ENCODE data around the gene PSENEN.
"Not testable (repeated sequence)": the region's sequence is repeated elsewhere in the genome, so short reads cannot be mapped to it uniquely, and the experiment has no call there.

Gene PSENEN

DNA sequence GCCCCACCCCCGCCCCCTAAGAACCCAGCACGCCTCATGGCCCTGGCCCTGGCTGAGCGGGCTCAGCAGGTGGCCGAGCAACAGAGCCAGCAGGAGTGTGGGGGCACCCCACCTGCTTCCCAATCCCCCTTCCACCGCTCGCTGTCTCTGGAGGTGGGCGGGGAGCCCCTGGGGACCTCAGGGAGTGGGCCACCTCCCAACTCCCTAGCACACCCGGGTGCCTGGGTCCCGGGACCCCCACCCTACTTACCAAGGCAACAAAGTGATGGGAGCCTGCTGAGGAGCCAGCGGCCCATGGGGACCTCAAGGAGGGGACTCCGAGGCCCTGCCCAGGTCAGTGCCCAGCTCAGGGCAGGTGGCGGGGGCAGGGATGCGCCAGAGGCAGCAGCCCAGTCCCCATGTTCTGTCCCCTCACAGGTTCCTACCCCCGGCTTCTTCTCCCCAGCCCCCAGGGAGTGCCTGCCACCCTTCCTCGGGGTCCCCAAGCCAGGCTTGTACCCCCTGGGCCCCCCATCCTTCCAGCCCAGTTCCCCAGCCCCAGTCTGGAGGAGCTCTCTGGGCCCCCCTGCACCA, 41.9 kb downstream of the PSENEN start:
- DNase-seq: no peak

DNA sequence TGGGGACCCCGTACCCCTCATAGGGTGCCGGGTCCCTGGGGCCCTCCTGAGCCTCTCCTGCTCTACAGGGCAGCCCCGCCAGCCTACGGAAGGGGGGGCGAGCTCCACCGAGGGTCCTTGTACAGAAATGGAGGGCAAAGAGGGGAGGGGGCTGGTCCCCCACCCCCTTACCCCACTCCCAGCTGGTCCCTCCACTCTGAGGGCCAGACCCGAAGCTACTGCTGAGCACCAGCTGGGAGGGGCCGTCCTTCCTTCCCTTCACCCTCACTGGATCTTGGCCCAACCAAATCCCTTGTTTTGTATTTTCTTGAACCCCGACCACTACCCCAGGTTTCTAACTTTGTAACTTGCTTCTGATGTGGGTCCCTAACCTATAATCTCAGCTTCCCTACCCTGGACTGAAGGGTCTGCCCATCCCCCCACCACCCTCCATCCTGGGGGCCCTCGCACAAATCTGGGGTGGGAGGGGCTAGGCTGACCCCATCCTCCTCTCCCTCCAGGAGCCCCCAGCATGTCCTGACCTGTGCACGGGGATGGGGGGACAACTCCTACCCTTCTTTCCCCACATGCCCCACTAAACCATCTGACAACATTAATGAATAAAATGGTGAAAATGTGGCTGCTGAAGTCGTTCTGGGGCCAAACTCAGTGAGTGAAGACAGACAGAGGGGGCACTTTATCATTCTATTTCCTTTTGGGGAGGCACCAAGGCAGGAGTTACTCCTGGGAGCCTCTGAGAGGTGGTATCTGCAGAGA, 42.9 kb downstream of the PSENEN start:
- DNase-seq: no peak

DNA sequence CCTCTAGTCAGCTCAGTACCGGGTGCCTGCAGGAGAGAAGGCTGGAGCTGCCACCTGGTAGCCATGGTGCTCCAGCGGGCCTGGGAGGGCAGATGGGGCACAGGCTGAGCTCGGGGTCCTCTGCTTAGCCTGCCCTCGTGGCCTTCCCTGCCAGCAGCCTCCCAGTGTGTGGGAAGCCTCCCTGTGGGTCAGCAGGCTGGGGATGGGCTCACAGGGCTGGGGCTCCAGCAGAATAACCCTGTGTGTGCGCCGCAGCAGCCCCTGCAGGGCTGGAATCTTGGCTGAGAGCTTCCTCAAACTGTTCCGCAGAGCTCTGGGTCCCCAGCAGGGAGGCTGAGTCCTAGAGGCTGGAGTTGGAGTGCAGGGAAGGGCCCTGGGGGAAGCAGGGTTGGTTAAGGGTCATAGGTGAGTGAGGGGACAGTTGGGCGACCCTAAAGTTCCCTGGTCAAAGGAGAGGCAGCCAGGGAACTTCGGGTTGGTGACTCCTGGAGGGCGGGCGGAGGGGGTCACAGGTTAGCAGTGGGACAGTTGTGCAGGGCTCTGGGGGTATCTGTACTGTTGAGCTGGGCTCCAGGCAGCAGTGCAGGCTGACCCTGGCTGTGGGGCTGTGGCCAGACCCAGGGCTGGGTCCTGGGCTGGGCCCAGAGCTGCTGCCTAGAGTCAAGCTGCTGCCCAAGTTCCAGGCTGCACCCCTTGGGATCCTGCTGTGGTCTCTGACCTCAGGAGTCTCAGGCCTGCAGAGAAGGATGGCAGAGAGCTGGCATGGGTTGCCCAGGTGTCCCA, 43.9 kb downstream of the PSENEN start:
- DNase-seq: no peak

DNA sequence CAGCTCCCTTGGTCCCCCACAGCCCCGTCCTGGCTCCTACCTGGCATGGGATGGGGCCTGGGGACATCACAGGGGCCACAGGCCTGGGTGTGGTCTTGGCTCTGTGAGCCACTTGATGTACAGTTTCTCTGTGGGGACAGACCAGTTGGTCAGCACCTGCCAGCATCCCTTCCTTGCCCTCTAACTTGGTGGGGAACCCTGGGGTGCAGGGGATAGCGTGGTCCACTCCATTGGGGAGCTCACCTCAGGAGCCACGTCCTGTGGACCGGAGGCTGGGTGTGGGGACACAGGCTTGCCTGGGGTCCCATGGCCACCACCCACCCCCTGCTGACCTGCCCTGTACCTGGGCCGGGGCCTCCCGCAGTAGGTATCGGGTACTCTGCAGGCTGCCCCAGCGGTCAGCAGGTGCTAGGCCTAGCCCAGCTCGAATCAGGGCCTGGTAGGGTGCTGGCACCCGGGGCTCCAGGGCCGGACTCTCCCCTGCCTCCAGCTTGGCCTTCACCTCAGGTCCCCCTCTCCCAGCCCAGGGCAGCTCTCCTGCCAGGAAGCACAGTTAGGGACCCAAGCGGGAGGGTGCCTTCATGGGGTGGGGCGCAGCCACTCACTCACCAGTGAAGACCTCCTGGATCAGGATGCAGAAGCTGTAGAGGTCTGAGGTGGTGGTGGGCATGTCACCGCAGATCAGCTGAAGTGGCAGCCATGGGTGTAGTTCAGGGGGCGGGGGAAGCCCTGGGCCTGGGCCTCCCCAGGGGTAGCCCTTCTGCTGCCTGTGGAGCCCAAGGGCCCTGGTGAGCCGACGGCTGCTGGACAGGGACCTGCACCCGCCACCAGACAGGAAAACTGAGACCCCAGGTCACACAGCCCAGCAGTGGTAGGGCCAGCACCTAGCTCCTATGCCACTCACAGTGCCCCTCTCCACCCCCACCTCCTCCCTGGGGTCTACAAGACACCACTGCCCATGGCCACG, 44.8 kb downstream of the PSENEN start:
- no peak for DNase-seq

DNA sequence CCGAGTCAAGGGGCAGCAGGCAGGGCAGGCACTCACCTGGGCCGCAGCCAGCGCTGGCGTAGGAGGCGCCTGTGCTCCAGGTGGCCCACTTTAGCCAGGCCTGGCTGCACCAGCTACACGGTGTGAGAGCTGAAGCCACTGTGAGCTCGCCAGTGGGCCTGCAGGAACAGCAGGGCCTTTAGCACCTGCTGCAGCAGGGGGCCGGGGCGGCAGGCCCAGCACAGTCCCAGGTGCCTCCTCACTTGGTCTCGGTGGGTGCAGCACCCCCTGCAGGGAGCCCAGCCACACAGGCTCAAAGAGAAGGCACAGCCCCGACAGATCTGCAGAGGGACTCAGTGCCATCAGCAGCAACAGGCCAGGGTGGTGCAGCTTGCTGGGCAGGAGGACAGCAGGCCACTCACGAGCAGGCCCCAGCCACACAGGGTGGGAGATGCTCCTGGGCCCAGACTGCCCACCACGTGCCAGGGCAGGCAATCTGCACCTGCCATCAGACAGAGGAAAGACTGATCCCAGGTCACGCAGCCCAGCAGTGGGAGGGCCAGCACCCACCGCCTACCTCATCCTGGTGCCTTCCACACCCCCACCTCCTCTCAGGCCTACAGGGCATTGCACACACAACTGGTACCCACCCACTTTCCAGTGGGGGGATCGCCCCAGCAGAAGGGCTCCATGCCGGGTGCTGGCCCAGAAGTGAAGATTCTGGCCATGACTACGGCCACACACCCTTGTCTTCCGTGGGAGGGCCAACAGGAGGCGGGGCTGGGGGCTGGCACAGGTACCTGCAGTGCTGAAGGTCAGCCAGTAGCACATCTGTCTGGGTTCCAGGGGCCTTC, 45.7 kb downstream of the PSENEN start:
- no peak for DNase-seq

DNA sequence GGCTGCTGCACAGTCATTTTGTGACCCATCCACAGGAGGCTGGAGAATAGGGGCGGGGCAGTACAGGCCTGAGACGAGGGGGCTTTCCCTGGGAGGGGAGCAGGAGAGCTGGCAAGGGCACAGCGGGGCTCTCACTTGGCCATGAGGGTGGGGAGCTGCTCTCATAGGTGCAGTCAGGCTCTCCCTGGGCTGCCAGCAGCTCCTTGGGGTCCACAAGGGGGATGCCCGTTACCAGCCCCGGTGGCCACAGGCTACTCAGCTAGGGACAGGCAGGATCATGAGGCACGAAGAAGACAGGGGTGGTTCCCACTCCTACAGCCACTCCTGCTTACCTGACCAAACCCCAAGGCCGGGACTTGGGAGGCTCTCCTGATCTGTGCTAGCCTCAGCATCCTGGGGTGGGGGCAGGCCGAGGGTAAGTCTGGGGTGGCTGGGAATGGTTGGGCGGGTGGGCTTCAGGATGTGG, 46.4 kb downstream of the PSENEN start:
- no peak for DNase-seq

DNA sequence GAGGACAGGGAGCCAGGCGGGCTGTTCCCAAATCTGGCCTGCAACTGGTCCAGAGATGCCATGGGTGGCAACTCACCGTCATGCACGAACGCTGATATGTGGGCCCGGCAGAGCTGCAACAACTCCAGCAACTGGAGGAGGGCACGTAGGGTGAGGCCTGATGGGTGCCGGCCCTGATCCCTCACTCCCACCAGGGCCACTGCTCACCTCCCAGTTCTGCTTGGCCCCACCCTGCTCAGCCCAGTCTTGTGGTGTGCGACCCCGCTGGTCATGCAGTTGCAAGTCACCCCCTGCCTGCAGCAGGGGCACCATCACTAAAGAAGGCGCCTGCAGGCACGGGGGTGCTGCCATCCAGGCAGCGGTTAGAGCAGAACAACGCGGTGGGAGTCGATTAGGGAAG, 46.9 kb downstream of the PSENEN start:
- DNase-seq: no peak

DNA sequence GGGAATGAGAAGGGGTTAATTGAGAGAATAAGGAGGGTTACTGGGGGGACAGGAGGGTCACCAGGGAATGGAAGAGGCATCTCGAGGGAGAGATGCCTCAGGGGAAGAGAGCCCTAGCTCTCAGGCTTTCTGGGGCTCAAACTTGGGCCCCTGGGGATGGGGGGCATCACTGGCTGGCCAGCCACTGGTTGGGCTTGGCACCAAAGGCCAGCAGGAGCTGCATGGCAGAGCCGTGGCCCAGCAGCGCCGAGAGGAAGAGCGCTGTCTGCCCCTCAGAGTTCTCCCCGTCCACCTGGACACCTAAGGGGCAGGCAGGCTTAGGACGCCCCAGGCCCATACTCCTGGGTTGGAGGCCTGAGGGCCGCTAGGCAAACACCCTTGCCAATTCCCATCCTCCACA, 47.4 kb downstream of the PSENEN start:
- DNase-seq: no peak

DNA sequence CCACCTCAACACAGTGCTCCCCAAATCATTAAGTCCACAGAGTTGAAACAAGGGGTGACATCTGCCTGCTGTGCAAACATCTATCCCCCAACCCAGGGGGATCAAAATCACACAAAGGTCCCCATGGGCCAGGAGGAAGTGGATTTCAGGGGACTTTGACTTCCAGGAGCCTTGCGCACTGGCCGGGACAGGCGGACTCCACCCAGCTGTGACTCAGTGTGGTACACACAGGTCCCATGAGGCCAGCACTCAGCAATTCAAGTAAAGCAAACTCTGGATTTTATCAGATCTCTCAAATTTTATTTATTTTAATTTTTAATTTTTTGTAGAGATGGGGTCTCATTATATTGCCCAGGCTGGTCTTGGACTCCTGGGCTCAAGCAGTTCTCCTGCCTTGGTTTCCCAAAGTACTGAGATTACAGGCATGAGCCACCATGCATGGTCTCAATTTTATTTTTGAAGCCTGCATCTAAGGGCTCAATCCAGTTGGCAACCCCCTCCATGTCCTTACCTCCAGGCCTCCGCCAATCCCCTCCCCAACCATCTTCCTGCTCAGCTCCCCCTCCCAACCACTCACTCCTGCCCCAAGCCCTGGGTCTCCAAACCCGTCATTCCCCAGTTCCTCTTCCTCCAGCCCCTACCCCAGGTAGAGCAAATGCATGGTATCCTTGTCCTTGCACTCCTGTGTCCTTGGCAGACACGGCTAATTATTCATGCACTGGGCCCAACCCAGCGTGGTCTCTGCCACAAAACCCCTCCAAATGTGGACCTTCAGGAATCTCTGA, 48.1 kb downstream of the PSENEN start:
- no peak for DNase-seq

DNA sequence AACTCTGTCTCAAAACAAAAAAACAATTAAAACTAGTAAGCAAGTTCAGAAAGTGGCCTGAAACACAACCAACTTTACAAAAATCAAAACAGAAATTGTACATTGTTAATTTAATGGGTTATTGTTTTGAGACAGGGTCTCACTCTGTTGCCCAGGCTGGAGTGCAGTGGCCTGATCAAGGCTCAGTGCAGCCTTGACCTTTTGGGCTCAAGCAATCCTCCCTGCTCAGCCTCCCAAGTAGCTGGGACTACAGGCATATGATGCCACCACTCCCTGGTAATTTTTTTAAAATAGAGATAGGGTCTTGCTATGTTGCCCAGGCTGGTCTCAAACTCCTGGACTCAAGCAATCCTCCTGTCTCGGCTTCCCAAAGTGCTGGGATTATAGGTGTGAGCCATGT, 50.1 kb downstream of the PSENEN start:
- not testable (repeated sequence) for DNase-seq
